ENCODE data around the gene CUX1. TPM values are rescaled to one million over a fixed set of nuclear protein-coding genes. Genes with fewer than 3 reads are reported as not detected.

Gene CUX1
- total and polyA plus RNA-seq, 2 of the 13 experiments (the other 11 are each of a cell fraction or from before 2014, with no cell fraction given), result 13.7 to 14.9 TPM

DNA sequence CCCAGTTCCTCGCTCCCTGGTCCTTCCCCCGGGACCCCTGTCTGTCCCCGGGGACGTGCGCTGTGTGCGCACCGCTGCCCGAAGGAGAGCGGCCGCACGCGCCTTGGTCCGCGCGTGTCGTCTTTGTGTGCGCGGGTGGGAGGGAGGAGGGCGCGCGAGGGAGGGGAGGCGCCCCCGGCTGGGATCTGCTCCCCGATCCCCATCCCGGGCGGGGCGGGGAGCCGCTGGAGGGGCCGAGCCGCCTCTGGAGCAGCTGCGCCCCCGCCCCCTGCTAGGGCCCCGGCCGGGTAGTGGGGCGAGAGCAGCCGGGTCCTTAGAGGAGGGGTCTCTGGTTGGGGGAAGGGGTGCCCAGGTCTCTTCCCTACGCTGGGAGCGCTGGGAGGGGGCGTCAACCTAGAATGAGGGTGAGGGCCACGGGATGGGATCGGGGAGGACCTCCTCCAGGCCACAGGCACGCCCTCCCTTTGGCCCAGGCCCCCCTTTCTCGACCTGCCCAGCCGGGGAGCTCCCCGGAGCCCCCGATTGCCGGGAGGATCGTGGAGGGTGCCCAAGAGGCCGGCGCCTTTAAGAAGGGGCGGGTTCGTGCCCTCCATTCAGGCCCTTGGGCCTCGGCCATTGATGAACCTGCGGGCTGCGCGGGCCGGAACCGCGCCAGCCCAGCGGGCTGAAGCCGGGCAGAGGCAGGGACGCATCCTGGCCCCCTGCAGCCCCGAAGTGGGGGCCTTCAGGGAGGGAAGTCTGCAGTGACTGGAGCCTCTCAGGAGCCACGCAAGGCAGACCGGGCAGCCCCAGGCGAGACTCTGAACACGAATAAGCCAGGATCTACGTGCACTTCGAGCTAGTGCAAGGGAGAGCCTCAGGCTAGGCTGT is 469.9 kb downstream of the CUX1 start:
- intact Hi-C loops (cut with micrococcal nuclease; ENCODE audit: unreplicated experiment) (no loop called here), in situ Hi-C loops (cut with HindIII; ENCODE audit: extremely low pct_ligation_motif_present, low pct_unique_long_range_greater_than_20kb) (loop anchor here (5.0 kb wide), 1 partner anchor 105 kb away; no protein-coding TSS in a partner anchor)
- H3K27ac ChIP-seq (ENCODE audit: extremely low read length, insufficient read depth, low read length), result no peak overlapping the region
- DNase-seq (ENCODE audit: low spot score), result no peak
- H3K9ac ChIP-seq (ENCODE audit: insufficient read depth, low read depth, low read length), result peak overlapping the region; percentile 56
- H3K4me1 ChIP-seq (ENCODE audit: insufficient read depth, low read length), result peaks cover 33% of the 10 kb centered on the region
- ChIA-PET POLR2A (interaction anchor here (0.9 to 2.0 kb wide), 3 partner anchors 20 to 76 kb away, joined by 4 to 6 read pairs (median 5); no protein-coding TSS in a partner anchor), CTCF (ENCODE audit: low intra/inter-chr PET ratio, low total read pairs) (no interaction called here)
- H3K4me2 ChIP-seq (ENCODE audit: low read depth, low read length), result peak overlapping the region; percentile 83
- WGBS (ENCODE audit: low lambda C conversion rate), result no CpG with 5 or more reads among the region's 69 CpGs
- no peaks in the 10 kb centered on the region for H3K9me3 ChIP-seq (ENCODE audit: low read length)
- H3K4me3 ChIP-seq (replicated peaks in 1 of 3; ENCODE audit: insufficient read depth in 1 of 3, low read depth in 2 of 3, low read length in 3 of 3), result peak overlapping the region; percentile 58 to 78 (median 77); a peak in 5 of 6 replicates
- no peak for FAIRE-seq
- no TSS peak for BruUV-seq (replicated peaks)
- peaks cover 2 to 21% of the 10 kb centered on the region in 2 experiments; a peak in 3 of 5 replicates for H3K27me3 ChIP-seq (ENCODE audit: control insufficient read depth in 1 of 2, insufficient read depth in 2 of 2, low read length in 2 of 2)
- no peaks in the 10 kb centered on the region for H3K79me2 ChIP-seq (ENCODE audit: insufficient read depth, low read length)
- no peak overlapping the region for H2AFZ ChIP-seq (ENCODE audit: low read length)
- H4K20me1 ChIP-seq (ENCODE audit: insufficient read depth, low read length), result peaks cover 10% of the 10 kb centered on the region; the same call in 1 of the 2 replicates
- peak; percentile 52 for ATAC-seq
- H3K36me3 ChIP-seq (replicated peaks in 1 of 2; ENCODE audit: control insufficient read depth in 1 of 2, insufficient read depth in 2 of 2, low read length in 2 of 2), result no peaks in the 10 kb centered on the region
- 0 out of 2 replicates have a peak, but pooled peaks have one; percentile 9 for TF ChIP-seq SAP130 (CRISPR knock-in tag; IDR thresholded peaks at IDR 0.05; ENCODE audit: low read depth)
- TF ChIP-seq, protein P1, sequence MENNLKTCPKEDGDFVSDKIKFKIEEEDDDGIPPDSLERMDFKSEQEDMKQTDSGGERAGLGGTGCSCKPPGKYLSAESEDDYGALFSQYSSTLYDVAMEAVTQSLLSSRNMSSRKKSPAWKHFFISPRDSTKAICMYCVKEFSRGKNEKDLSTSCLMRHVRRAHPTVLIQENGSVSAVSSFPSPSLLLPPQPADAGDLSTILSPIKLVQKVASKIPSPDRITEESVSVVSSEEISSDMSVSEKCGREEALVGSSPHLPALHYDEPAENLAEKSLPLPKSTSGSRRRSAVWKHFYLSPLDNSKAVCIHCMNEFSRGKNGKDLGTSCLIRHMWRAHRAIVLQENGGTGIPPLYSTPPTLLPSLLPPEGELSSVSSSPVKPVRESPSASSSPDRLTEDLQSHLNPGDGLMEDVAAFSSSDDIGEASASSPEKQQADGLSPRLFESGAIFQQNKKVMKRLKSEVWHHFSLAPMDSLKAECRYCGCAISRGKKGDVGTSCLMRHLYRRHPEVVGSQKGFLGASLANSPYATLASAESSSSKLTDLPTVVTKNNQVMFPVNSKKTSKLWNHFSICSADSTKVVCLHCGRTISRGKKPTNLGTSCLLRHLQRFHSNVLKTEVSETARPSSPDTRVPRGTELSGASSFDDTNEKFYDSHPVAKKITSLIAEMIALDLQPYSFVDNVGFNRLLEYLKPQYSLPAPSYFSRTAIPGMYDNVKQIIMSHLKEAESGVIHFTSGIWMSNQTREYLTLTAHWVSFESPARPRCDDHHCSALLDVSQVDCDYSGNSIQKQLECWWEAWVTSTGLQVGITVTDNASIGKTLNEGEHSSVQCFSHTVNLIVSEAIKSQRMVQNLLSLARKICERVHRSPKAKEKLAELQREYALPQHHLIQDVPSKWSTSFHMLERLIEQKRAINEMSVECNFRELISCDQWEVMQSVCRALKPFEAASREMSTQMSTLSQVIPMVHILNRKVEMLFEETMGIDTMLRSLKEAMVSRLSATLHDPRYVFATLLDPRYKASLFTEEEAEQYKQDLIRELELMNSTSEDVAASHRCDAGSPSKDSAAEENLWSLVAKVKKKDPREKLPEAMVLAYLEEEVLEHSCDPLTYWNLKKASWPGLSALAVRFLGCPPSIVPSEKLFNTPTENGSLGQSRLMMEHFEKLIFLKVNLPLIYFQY (CRISPR knock-in tag; IDR thresholded peaks at IDR 0.05; ENCODE audit: borderline replicate concordance), result peak; percentile 91
- TF ChIP-seq, protein P2, sequence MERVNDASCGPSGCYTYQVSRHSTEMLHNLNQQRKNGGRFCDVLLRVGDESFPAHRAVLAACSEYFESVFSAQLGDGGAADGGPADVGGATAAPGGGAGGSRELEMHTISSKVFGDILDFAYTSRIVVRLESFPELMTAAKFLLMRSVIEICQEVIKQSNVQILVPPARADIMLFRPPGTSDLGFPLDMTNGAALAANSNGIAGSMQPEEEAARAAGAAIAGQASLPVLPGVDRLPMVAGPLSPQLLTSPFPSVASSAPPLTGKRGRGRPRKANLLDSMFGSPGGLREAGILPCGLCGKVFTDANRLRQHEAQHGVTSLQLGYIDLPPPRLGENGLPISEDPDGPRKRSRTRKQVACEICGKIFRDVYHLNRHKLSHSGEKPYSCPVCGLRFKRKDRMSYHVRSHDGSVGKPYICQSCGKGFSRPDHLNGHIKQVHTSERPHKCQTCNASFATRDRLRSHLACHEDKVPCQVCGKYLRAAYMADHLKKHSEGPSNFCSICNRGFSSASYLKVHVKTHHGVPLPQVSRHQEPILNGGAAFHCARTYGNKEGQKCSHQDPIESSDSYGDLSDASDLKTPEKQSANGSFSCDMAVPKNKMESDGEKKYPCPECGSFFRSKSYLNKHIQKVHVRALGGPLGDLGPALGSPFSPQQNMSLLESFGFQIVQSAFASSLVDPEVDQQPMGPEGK (CRISPR knock-in tag; IDR thresholded peaks at IDR 0.05), result 0 out of 2 replicates have a peak, but pooled peaks have one; percentile 20
- TF ChIP-seq NCOA1 (CRISPR knock-in tag; IDR thresholded peaks at IDR 0.05), result 0 out of 2 replicates have a peak, but pooled peaks have one; percentile 74
- TF ChIP-seq KDM2A (CRISPR knock-in tag; IDR thresholded peaks at IDR 0.05; ENCODE audit: borderline replicate concordance, low read depth), result peak; percentile 20; the same call in 1 of the 2 replicates
- TF ChIP-seq MTA3 (CRISPR knock-in tag; IDR thresholded peaks at IDR 0.05), result no peak
- TF ChIP-seq ZNF501 (CRISPR knock-in tag; IDR thresholded peaks at IDR 0.05), result peak; percentile 40; the same call in 1 of the 2 replicates
- 0 out of 2 replicates have a peak, but pooled peaks have one; percentile 27 for TF ChIP-seq GFI1 (CRISPR knock-in tag; IDR thresholded peaks at IDR 0.05; ENCODE audit: borderline replicate concordance)
- TF ChIP-seq SNAI1 (CRISPR knock-in tag; IDR thresholded peaks at IDR 0.05; ENCODE audit: borderline replicate concordance), result peak; percentile 74; the same call in 1 of the 2 replicates
- TF ChIP-seq, protein P3, sequence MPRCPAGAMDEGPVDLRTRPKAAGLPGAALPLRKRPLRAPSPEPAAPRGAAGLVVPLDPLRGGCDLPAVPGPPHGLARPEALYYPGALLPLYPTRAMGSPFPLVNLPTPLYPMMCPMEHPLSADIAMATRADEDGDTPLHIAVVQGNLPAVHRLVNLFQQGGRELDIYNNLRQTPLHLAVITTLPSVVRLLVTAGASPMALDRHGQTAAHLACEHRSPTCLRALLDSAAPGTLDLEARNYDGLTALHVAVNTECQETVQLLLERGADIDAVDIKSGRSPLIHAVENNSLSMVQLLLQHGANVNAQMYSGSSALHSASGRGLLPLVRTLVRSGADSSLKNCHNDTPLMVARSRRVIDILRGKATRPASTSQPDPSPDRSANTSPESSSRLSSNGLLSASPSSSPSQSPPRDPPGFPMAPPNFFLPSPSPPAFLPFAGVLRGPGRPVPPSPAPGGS (CRISPR knock-in tag; IDR thresholded peaks at IDR 0.05), result 0 out of 2 replicates have a peak, but pooled peaks have one; percentile 17
- TF ChIP-seq, protein P4, sequence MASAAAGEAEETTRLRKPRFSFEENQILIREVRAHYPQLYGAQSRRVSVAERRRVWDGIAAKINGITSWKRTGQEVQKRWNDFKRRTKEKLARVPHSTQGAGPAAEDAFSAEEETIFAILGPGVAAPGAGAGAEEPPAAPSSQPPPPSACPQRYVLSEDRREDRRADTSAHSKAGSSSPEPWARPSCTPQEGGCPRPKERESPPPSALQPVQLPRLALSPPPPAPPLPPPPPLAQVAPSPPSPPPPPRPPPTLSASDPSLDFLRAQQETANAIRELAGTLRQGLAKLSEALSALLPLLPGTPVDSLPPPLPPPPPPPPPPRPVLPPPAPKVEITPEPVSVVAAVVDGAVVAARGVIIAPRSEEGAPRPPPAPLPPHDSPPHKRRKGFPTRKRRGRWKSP (CRISPR knock-in tag; IDR thresholded peaks at IDR 0.05), result 0 out of 2 replicates have a peak, but pooled peaks have one; percentile 53
- TF ChIP-seq YY1 (IDR thresholded peaks at IDR 0.05; ENCODE audit: insufficient read depth, insufficient replicate concordance, low read depth, low read length), result peak; percentile 45
- TF ChIP-seq ZNF224 (CRISPR knock-in tag; IDR thresholded peaks at IDR 0.05), result 0 out of 2 replicates have a peak, but pooled peaks have one; percentile 65
